Ovary (tissue), 9 donors: Measurements from ENCODE around the gene FZD1. TPM values are rescaled to one million over a fixed set of nuclear protein-coding genes. Genes with fewer than 3 reads are reported as not detected.

Experiments
- DNase-seq, 5 donors: peaks; one replicate each; pipeline ENCODE4 v3.0.0-alpha.2; 2019 to 2020
- H3K27ac ChIP-seq, 2 donors: fragments of 200-600 bp; one replicate each; pipeline versions ENCODE4 v1.5.1 to v1.8.0; 2019 to 2022
- H3K27me3 ChIP-seq: fragments of 200-600 bp; one replicate; pipeline ENCODE4 v1.8.0; 2022
- H3K36me3 ChIP-seq: fragments of 200-600 bp; sonication (generic); one replicate; pipeline ENCODE4 v1.5.1; 2019
- H3K4me1 ChIP-seq: one replicate; pipeline ENCODE4 v1.8.1; 2013; ENCODE audit warnings: mild to moderate bottlenecking, moderate library complexity; ENCODE audit not compliant: insufficient read depth
- H3K4me3 ChIP-seq: fragments of 200-600 bp; sonication (generic); one replicate; pipeline ENCODE4 v1.5.1; 2017
- H3K9me3 ChIP-seq, 2 donors: fragments of 200-600 bp in 1 of 2; sonication (generic) in 1 of 2; one replicate each; pipeline versions ENCODE4 v1.5.1 to v1.8.1; 2013 to 2019; ENCODE audit warnings: mild to moderate bottlenecking in 1 of 2, moderate library complexity in 1 of 2
- CTCF ChIP-seq, 3 donors: fragments of 450-650 bp in 2 of 3; fragments of 200-600 bp in 1 of 3; IDR thresholded peaks; one replicate each; pipeline versions ENCODE4 v1.5.1 to v1.8.0; 2016 to 2022; ENCODE audit warnings: antibody characterized with exemption in 3 of 3, mild to moderate bottlenecking in 1 of 3
- EP300 ChIP-seq: sonication (generic); formaldehyde crosslinking; IDR thresholded peaks from one replicate; pipeline ENCODE4 v1.6.1; 2017; ENCODE audit warnings: antibody characterized with exemption
- POLR2A ChIP-seq: fragments of 450-650 bp; IDR thresholded peaks from one replicate; pipeline ENCODE4 v1.6.1; 2017; ENCODE audit warnings: antibody characterized with exemption, mild to moderate bottlenecking, moderate library complexity
- WGBS, 3 donors: extraction: QIAGEN DNeasy Blood & Tissue Kit in 1 of 3; methylation state at CpG; one replicate each; pipeline versions ENCODE4 v1.1.5 to v1.1.7; 2013 to 2017; 5-methylcytosine and 5-hydroxymethylcytosine counted together
- intact Hi-C, 4 donors: fragments of 100-400 bp; cut with DNase I; formaldehyde crosslinking; loops; one replicate each; pipeline versions ENCODE4 v1.11.0 to v1.15.1; 2022 to 2023
- polyA plus RNA-seq, 2 donors: library from polyadenylated mRNA; stranded (reverse); fragments of 200-250 nt in 1 of 2; fragments of 350-450 nt in 1 of 2; fragmentation: Illumina TruSeq in 1 of 2; extraction: RNeasy Lipid Tissue Mini Kit (QIAGEN cat#74804) in 1 of 2; gene quantifications; one replicate each; pipeline ENCODE4 v1.2.3, GENCODE V29; 2013 to 2014
- total RNA-seq, 7 donors: library from RNA; depleted of rRNA in 2 of 7; stranded (reverse); fragments of >200 nt in 2 of 7; fragmentation: NEBNext Ultra II Directional in 3 of 7; extraction: Animal tissue kit (Norgen Biotek cat#: 25700) in 3 of 7; gene quantifications; one replicate each; pipeline versions ENCODE4 v1.1.0 to v1.2.4, GENCODE V29; 2016 to 2023
- donor health status: DM: no; HTN: no; CAD: no; lungs with moderate emphysema.
- donor health status: DM: no; HTN: no; CAD: no.
- donor health status: Bipolar disorder and iron deficiency.
- donor health status: DM: yes; HTN: yes; CAD: no.
- donor health status: DM: no; HTN: no; CAD: no.
- donor health status: DM: yes; HTN: yes; CAD: no.

Gene FZD1
- total and polyA plus RNA-seq, 9 donors, result 11.8 to 33.6 (median 19.0) TPM

DNA sequence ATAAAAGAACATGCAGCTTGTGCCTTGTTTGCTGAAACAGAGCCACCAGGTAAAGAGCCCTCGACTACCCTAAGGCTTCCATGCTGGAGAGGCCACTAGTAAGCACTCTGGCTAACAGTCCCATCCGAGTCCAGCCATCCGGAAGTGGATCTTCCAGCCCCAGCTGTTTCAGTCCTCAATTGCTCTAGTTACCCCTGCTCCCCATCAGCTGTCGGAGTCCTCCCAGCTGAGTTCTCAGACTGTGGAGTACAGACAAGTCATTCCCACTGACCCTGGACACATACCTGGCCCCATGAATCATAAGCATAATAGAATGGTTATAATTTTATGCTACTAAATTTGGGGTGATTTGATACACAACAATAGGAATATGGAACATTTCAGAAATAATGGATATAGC, 13.5 kb upstream of the FZD1 start:
- Histone ChIP-seq H3K4me3 (no peak overlapping the region), H3K27ac (no peak overlapping the region), H3K4me1 (no peaks in the 10 kb centered on the region), H3K36me3 (no peaks in the 10 kb centered on the region), H3K9me3 (no peaks in the 10 kb centered on the region), H3K27me3 (no peaks in the 10 kb centered on the region)
- no peak for DNase-seq
- intact Hi-C loops, result no loop called here
- TF ChIP-seq EP300 (no peak), POLR2A (no peak), CTCF (IDR thresholded peaks at IDR 0.05) (no peak)
- 88 to 93% (median 93%) methylated on average over 4 of the region's 4 CpGs for WGBS, 3 donors

- DNase-seq, result no peak
- TF ChIP-seq EP300 (no peak), POLR2A (no peak), CTCF (IDR thresholded peaks at IDR 0.05) (no peak)
- no peaks in the 10 kb centered on the region for H3K27me3 ChIP-seq
- no peaks in the 10 kb centered on the region for H3K9me3 ChIP-seq
- intact Hi-C loops, result no loop called here
- no peaks in the 10 kb centered on the region for H3K36me3 ChIP-seq
- H3K4me1 ChIP-seq, result no peaks in the 10 kb centered on the region
- 93 to 96% (median 95%) methylated on average over 3 of the region's 3 CpGs for WGBS, 3 donors
- no peak overlapping the region for H3K4me3 ChIP-seq
- H3K27ac ChIP-seq, result no peak overlapping the region
Observed at GRCh38 chr7:91251877-91252276, 12.4 kb upstream of the FZD1 start.

- Histone ChIP-seq H3K27ac (peak overlapping the region; percentile 46 to 97), H3K4me3 (peak overlapping the region; percentile 95), H3K27me3 (no peaks in the 10 kb centered on the region), H3K36me3 (no peaks in the 10 kb centered on the region), H3K4me1 (peaks cover 9% of the 10 kb centered on the region), H3K9me3 (no peaks in the 10 kb centered on the region)
- TF ChIP-seq EP300, result no peak
- intact Hi-C loops, result loop anchor here in 2 of 4 donors (10.0 kb wide), 1 partner anchor 179 kb away; no protein-coding TSS in a partner anchor
- peak; percentile 37 to 63 (median 54) for DNase-seq
- 0 to 1% (median 0%) methylated on average over 32 of the region's 32 CpGs for WGBS, 3 donors
Observed at GRCh38 chr7:91263384-91264045, 718 bp upstream of the FZD1 start.

DNA sequence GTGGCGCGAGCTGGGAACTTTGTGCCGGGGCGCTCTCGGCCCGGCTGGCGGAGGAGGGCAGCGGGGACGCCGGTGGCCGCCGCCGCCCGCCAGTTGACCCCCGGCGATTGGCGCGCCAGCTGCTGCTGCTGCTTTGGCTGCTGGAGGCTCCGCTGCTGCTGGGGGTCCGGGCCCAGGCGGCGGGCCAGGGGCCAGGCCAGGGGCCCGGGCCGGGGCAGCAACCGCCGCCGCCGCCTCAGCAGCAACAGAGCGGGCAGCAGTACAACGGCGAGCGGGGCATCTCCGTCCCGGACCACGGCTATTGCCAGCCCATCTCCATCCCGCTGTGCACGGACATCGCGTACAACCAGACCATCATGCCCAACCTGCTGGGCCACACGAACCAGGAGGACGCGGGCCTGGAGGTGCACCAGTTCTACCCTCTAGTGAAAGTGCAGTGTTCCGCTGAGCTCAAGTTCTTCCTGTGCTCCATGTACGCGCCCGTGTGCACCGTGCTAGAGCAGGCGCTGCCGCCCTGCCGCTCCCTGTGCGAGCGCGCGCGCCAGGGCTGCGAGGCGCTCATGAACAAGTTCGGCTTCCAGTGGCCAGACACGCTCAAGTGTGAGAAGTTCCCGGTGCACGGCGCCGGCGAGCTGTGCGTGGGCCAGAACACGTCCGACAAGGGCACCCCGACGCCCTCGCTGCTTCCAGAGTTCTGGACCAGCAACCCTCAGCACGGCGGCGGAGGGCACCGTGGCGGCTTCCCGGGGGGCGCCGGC, 870 bp downstream of the FZD1 start:
- Histone ChIP-seq H3K4me1 (peaks cover 9% of the 10 kb centered on the region), H3K27ac (peak overlapping the region; percentile 80 to 97), H3K36me3 (no peaks in the 10 kb centered on the region), H3K9me3 (no peaks in the 10 kb centered on the region), H3K4me3 (peak overlapping the region; percentile 95), H3K27me3 (no peaks in the 10 kb centered on the region)
- DNase-seq, result peak; percentile 54 to 71 (median 60)
- WGBS, 3 donors, result 0 to 1% (median 0%) methylated on average over 13 to 78 of the region's 78 CpGs
- TF ChIP-seq CTCF (IDR thresholded peaks at IDR 0.05) (peak in 1 of 3 donors; percentile 3), POLR2A (no peak), EP300 (no peak)
- intact Hi-C loops, result loop anchor here in 2 of 4 donors (10.0 kb wide), 1 partner anchor 180 kb away; no protein-coding TSS in a partner anchor

DNA sequence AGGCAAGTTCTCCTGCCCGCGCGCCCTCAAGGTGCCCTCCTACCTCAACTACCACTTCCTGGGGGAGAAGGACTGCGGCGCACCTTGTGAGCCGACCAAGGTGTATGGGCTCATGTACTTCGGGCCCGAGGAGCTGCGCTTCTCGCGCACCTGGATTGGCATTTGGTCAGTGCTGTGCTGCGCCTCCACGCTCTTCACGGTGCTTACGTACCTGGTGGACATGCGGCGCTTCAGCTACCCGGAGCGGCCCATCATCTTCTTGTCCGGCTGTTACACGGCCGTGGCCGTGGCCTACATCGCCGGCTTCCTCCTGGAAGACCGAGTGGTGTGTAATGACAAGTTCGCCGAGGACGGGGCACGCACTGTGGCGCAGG, 1.4 kb downstream of the FZD1 start:
- H3K36me3 ChIP-seq, result no peaks in the 10 kb centered on the region
- H3K27ac ChIP-seq, result peak overlapping the region in 1 of 2 donors; percentile 97
- H3K4me1 ChIP-seq, result peaks cover 9% of the 10 kb centered on the region
- DNase-seq, result peak in 3 of 5 donors; percentile 24 to 52 (median 31)
- intact Hi-C loops, result loop anchor here in 2 of 4 donors (10.0 kb wide), 1 partner anchor 181 kb away; no protein-coding TSS in a partner anchor
- H3K4me3 ChIP-seq, result peak overlapping the region; percentile 95
- no peaks in the 10 kb centered on the region for H3K27me3 ChIP-seq
- TF ChIP-seq POLR2A (no peak), CTCF (IDR thresholded peaks at IDR 0.05) (no peak), EP300 (no peak)
- H3K9me3 ChIP-seq, result no peaks in the 10 kb centered on the region
- WGBS, 3 donors, result 9 to 12% (median 10%) methylated on average over 30 to 31 of the region's 31 CpGs
